ENCODE data around the gene RDH13. TPM values are rescaled to one million over a fixed set of nuclear protein-coding genes. Genes with fewer than 3 reads are reported as not detected.
"Not testable (repeated sequence)": the region's sequence is repeated elsewhere in the genome, so short reads cannot be mapped to it uniquely, and the experiment has no call there.

Gene RDH13
- total RNA-seq, 1 experiment from 2014 or later, result 39.5 TPM

DNA sequence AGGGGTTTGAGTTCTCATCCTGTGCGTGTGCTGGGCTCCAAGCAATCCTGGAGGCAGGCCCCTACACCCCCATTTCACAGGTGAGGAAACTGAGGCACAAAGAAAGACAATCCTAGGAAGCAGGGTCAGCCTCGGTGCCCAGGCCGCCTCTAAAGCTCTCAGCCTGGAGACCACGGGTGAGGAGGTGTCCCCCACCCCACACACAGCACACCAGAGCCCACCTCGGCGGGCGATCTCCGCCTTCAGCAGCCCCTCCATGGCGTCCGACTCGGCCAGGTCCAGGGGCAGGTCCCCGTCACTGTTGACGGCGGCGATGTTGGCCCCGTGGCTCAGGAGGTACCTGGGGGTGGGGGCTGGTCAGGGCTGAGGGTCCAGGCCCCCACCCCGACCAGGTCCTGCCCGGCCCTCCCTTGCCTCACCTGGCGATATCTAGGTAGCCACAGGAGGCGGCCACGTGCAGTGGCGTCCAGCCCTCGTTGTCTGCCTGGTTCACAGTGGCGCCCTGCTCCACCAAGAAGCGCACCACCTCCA lies 49.4 kb upstream of the RDH13 start (continued):
- TF ChIP-seq FOXJ3 (CRISPR knock-in tag; IDR thresholded peaks at IDR 0.05; ENCODE audit: borderline replicate concordance) (no peak), NR3C1 (CRISPR knock-in tag; conservative IDR thresholded peaks at IDR 0.05; ENCODE audit: low read depth) (no peak), ELF4 (CRISPR knock-in tag; IDR thresholded peaks at IDR 0.05; ENCODE audit: low read depth) (no peak)
- TF ChIP-seq, protein P1, sequence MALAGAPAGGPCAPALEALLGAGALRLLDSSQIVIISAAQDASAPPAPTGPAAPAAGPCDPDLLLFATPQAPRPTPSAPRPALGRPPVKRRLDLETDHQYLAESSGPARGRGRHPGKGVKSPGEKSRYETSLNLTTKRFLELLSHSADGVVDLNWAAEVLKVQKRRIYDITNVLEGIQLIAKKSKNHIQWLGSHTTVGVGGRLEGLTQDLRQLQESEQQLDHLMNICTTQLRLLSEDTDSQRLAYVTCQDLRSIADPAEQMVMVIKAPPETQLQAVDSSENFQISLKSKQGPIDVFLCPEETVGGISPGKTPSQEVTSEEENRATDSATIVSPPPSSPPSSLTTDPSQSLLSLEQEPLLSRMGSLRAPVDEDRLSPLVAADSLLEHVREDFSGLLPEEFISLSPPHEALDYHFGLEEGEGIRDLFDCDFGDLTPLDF (CRISPR knock-in tag; IDR thresholded peaks at IDR 0.05), result no peak
- TF ChIP-seq, protein P2, sequence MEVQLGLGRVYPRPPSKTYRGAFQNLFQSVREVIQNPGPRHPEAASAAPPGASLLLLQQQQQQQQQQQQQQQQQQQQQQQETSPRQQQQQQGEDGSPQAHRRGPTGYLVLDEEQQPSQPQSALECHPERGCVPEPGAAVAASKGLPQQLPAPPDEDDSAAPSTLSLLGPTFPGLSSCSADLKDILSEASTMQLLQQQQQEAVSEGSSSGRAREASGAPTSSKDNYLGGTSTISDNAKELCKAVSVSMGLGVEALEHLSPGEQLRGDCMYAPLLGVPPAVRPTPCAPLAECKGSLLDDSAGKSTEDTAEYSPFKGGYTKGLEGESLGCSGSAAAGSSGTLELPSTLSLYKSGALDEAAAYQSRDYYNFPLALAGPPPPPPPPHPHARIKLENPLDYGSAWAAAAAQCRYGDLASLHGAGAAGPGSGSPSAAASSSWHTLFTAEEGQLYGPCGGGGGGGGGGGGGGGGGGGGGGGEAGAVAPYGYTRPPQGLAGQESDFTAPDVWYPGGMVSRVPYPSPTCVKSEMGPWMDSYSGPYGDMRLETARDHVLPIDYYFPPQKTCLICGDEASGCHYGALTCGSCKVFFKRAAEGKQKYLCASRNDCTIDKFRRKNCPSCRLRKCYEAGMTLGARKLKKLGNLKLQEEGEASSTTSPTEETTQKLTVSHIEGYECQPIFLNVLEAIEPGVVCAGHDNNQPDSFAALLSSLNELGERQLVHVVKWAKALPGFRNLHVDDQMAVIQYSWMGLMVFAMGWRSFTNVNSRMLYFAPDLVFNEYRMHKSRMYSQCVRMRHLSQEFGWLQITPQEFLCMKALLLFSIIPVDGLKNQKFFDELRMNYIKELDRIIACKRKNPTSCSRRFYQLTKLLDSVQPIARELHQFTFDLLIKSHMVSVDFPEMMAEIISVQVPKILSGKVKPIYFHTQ (CRISPR knock-in tag; IDR thresholded peaks at IDR 0.05), result no peak

DNA sequence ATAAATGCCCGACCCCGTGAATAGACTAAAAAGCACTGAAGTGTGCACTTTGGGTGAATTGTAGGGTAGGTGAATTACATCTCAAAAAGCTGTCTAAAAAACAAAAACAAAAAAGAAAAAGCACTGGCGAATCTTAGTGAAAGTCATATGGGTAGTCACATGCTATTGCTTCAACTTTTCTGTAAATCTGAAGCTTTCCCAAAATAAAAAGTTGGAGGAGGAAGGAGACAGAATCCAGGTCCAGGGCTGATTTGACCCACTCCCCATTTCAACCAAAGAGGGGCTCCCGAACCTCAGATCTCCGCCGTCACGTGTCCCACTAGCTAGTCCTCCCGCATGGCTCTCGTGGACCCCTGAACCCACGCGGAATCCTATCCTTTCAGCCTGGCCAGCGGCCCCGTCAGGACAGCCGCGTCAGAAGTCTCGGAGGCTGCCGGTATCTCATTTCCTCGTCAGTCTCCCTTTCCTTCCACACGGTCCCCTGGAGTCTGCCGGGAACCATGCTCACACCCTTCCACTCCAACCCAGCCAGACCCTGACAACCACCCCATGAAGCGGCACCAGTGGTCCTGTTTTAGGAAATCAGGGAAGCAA lies 48.4 kb upstream of the RDH13 start:
- Mint-ChIP-seq H3K4me1 (peaks cover 21% of the 10 kb centered on the region), H3K27ac (no peak overlapping the region), H3K9me3 (no peaks in the 10 kb centered on the region), H3K27me3 (ENCODE audit: low read depth) (no peaks in the 10 kb centered on the region), H3K36me3 (peaks cover 12% of the 10 kb centered on the region), H3K4me3 (no peak overlapping the region)
- ChIA-PET POLR2A (no interaction called here), CTCF (interaction anchor here (1.2 kb wide), 1 partner anchor 10 kb away, joined by 3 read pairs; no protein-coding TSS in a partner anchor)
- ATAC-seq (no peak), DNase-seq (ENCODE audit: low spot score) (no peak)
- no peak for TF ChIP-seq SOX15 (CRISPR knock-in tag; IDR thresholded peaks at IDR 0.05)

DNA sequence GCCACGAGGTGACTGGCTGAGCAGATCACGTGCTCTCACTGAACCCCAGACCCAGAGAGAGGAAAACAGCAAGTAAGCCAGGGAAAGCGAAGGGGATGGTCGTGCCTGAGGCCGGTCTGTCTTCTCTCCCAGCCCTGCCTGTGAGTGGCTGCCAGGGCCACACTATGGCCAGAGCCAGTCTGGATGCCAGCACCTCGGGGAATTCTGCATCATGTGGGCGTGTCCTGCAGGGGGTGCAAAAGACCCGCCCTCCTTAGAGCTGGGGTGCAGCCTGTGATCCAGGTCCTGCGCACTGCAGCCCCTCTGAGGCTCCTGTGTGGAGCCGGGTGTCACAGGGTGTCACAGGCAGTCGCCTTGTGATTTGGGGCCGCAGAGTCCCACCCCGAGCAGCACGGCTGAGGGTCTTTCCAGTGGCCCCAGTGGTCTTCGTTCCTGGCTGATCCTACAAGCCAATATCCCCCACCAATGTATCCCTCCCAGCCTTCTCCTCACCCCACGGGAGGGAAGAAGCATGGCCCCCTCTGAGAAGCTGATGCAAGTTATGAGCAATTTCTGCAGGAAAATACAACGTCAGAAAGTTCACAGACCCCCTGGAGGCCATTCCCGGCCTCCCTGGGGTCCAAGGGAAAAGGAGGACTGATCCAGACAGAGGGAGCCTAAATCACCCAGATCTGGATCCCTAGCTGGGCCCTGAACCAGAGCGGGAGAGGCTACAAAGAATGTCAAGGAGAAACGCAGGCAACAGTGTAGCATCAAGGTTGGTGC lies 46.8 kb upstream of the RDH13 start:
- CTCF ChIA-PET, result interaction anchor here (1.0 kb wide), 1 partner anchor 56 kb away, joined by 3 read pairs; the partner anchor contains the start of gene DNAAF3
- Mint-ChIP-seq H3K27ac (no peak overlapping the region), H3K4me1 (peaks cover 6% of the 10 kb centered on the region; the same call in 1 of the 2 replicates), H3K4me3 (no peak overlapping the region), H3K36me3 (peaks cover 12% of the 10 kb centered on the region), H3K27me3 (ENCODE audit: low read depth) (no peaks in the 10 kb centered on the region), H3K9me3 (no peaks in the 10 kb centered on the region)
- POLR2A ChIA-PET, result no interaction called here
- TF ChIP-seq TEAD1 (CRISPR knock-in tag; IDR thresholded peaks at IDR 0.05) (no peak), ZNF317 (CRISPR knock-in tag; IDR thresholded peaks at IDR 0.05; ENCODE audit: borderline replicate concordance, low read depth) (no peak), NFYB (CRISPR knock-in tag; conservative IDR thresholded peaks at IDR 0.05; ENCODE audit: low read depth) (no peak), KAT7 (CRISPR knock-in tag; IDR thresholded peaks at IDR 0.05; ENCODE audit: borderline replicate concordance) (no peak), ZNF416 (CRISPR knock-in tag; IDR thresholded peaks at IDR 0.05) (no peak), ELF4 (CRISPR knock-in tag; IDR thresholded peaks at IDR 0.05; ENCODE audit: low read depth) (no peak), CBFB (CRISPR knock-in tag; IDR thresholded peaks at IDR 0.05; ENCODE audit: low read depth) (no peak), EMX1 (CRISPR knock-in tag; IDR thresholded peaks at IDR 0.05) (no peak), RORB (CRISPR knock-in tag; IDR thresholded peaks at IDR 0.05) (no peak), GRHL2 (CRISPR knock-in tag; IDR thresholded peaks at IDR 0.05; ENCODE audit: insufficient replicate concordance, severe bottlenecking) (no peak), OVOL2 (CRISPR knock-in tag; IDR thresholded peaks at IDR 0.05; ENCODE audit: borderline replicate concordance) (no peak)
- TF ChIP-seq, protein P3, sequence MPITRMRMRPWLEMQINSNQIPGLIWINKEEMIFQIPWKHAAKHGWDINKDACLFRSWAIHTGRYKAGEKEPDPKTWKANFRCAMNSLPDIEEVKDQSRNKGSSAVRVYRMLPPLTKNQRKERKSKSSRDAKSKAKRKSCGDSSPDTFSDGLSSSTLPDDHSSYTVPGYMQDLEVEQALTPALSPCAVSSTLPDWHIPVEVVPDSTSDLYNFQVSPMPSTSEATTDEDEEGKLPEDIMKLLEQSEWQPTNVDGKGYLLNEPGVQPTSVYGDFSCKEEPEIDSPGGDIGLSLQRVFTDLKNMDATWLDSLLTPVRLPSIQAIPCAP (CRISPR knock-in tag; IDR thresholded peaks at IDR 0.05), result no peak
- TF ChIP-seq, protein P4, sequence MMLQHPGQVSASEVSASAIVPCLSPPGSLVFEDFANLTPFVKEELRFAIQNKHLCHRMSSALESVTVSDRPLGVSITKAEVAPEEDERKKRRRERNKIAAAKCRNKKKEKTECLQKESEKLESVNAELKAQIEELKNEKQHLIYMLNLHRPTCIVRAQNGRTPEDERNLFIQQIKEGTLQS (CRISPR knock-in tag; conservative IDR thresholded peaks at IDR 0.05), result no peak
- TF ChIP-seq, protein P5, sequence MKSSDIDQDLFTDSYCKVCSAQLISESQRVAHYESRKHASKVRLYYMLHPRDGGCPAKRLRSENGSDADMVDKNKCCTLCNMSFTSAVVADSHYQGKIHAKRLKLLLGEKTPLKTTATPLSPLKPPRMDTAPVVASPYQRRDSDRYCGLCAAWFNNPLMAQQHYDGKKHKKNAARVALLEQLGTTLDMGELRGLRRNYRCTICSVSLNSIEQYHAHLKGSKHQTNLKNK (CRISPR knock-in tag; IDR thresholded peaks at IDR 0.05), result no peak
- TF ChIP-seq, protein P6, sequence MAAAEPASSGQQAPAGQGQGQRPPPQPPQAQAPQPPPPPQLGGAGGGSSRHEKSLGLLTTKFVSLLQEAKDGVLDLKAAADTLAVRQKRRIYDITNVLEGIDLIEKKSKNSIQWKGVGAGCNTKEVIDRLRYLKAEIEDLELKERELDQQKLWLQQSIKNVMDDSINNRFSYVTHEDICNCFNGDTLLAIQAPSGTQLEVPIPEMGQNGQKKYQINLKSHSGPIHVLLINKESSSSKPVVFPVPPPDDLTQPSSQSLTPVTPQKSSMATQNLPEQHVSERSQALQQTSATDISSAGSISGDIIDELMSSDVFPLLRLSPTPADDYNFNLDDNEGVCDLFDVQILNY (CRISPR knock-in tag; IDR thresholded peaks at IDR 0.05), result no peak
- no peak for DNase-seq (ENCODE audit: low spot score)
- no peak for ATAC-seq

DNA sequence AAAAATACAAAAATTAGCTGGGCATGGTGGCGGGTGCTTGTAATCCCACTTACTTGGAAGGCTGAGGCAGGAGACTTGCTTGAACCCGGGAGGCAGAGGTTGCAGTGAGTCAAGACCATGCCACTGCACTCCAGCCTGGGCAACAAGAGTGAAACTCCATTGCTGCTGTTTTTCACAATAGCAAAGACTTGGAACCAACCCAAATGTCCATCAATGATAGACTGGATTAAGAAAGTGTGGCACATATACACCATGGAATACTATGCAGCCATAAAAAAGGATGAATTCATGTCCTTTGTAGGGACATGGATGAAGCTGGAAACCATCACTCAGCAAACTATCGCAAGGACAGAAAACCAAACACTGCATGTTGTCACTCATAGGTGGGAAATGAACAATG lies 44.3 kb upstream of the RDH13 start:
- H3K4me3 Mint-ChIP-seq; CTCF ChIA-PET; ATAC-seq; H3K27ac Mint-ChIP-seq; POLR2A ChIA-PET; DNase-seq (ENCODE audit: low spot score); H3K9me3 Mint-ChIP-seq; H3K4me1 Mint-ChIP-seq; H3K27me3 Mint-ChIP-seq (ENCODE audit: low read depth): not testable (repeated sequence)
- H3K36me3 Mint-ChIP-seq, result peaks cover 26% of the 10 kb centered on the region
